A673 (cell line): ENCODE data around the gene EXD3. TPM values are rescaled to one million over a fixed set of nuclear protein-coding genes. Genes with fewer than 3 reads are reported as not detected.

Experiments used
- BruUV-seq: library from RNA; stranded (reverse); fragments of 400-500 nt; replicated peaks from 2 replicates; lab custom pipeline; 2021; lab: Mats Ljungman, UMichigan
- CTCF ChIA-PET: fragments of 300-600 bp; sonication (Branson Sonifier 250); formaldehyde crosslinking; loops from one replicate; lab custom pipeline; 2022; ENCODE audit warnings: antibody characterized with exemption; lab: Charles Lee
- POLR2A ChIA-PET: fragments of 300-600 bp; sonication (Branson Sonifier 250); formaldehyde crosslinking; loops from one replicate; lab custom pipeline; 2022; ENCODE audit warnings: antibody characterized with exemption; ENCODE audit not compliant: low non-redundant PET; lab: Charles Lee
- DNase-seq: peaks from one replicate; pipeline ENCODE4 v3.0.0-alpha.2; 2015; ENCODE audit warnings: low spot score
- H3K27ac ChIP-seq: fragments of 200-600 bp; sonication (generic); 2 replicates; pipeline ENCODE4 v1.5.1; 2016; ENCODE audit warnings: mixed run types, low read depth, mild to moderate bottlenecking, mixed read lengths, antibody characterized with exemption, low read length; ENCODE audit not compliant: poor library complexity, severe bottlenecking
- H3K27me3 ChIP-seq: fragments of 200-600 bp; sonication (generic); replicated peaks from 2 replicates; pipeline ENCODE4 v1.6.1; 2017; ENCODE audit warnings: mixed run types, low read depth, mild to moderate bottlenecking, mixed read lengths, antibody characterized with exemption, low read length; ENCODE audit not compliant: insufficient read depth, poor library complexity
- H3K36me3 ChIP-seq: fragments of 200-600 bp; sonication (generic); 2 replicates; pipeline ENCODE4 v1.6.1; 2016; ENCODE audit warnings: mixed run types, mild to moderate bottlenecking, mixed read lengths, antibody characterized with exemption, low read length; ENCODE audit not compliant: insufficient read depth, poor library complexity, severe bottlenecking
- H3K4me1 ChIP-seq: fragments of 200-600 bp; sonication (generic); 2 replicates; pipeline ENCODE4 v1.6.1; 2017; ENCODE audit warnings: mixed run types, mild to moderate bottlenecking, mixed read lengths, antibody characterized with exemption, low read length; ENCODE audit not compliant: insufficient read depth, poor library complexity, severe bottlenecking
- H3K4me3 ChIP-seq: fragments of 200-600 bp; sonication (generic); 2 replicates; pipeline ENCODE4 v1.5.1; 2016; ENCODE audit warnings: low read depth, mixed run types, mild to moderate bottlenecking, mixed read lengths, low read length; ENCODE audit not compliant: poor library complexity, severe bottlenecking
- H3K9me3 ChIP-seq: fragments of 200-600 bp; sonication (generic); 2 replicates; pipeline ENCODE4 v1.6.1; 2016; ENCODE audit warnings: mixed run types, low read depth, mild to moderate bottlenecking, mixed read lengths, antibody characterized with exemption, low read length; ENCODE audit not compliant: poor library complexity, severe bottlenecking
- EZH2 ChIP-seq: fragments of 200-600 bp; sonication (generic); IDR thresholded peaks from 2 replicates; pipeline ENCODE4 v1.6.1; 2017; ENCODE audit warnings: borderline replicate concordance, low read depth, mild to moderate bottlenecking, mixed read lengths, antibody characterized with exemption, low read length; ENCODE audit not compliant: poor library complexity, severe bottlenecking
- intact Hi-C: fragments of 100-400 bp; cut with micrococcal nuclease; formaldehyde crosslinking; loops from one replicate; pipeline ENCODE4 v1.10.0; 2022; ENCODE audit not compliant: unreplicated experiment
- total RNA-seq: library from RNA; stranded (reverse); gene quantifications from 2 replicates; pipeline ENCODE4 v1.2.3, GENCODE V29; 2021
- TF ChIP-seq, protein P1 (sequence below): fragments of 300-800, 200-600 bp; sonication (generic); conservative IDR thresholded peaks from 2 replicates; pipeline ENCODE4 v1.5.1; 2017; ENCODE audit warnings: low read depth, mild to moderate bottlenecking, antibody characterized with exemption, low read length, moderate library complexity, mixed read lengths

EXD3 gene
- total RNA-seq, 1 experiment from 2014 or later: 6.3 TPM

DNA sequence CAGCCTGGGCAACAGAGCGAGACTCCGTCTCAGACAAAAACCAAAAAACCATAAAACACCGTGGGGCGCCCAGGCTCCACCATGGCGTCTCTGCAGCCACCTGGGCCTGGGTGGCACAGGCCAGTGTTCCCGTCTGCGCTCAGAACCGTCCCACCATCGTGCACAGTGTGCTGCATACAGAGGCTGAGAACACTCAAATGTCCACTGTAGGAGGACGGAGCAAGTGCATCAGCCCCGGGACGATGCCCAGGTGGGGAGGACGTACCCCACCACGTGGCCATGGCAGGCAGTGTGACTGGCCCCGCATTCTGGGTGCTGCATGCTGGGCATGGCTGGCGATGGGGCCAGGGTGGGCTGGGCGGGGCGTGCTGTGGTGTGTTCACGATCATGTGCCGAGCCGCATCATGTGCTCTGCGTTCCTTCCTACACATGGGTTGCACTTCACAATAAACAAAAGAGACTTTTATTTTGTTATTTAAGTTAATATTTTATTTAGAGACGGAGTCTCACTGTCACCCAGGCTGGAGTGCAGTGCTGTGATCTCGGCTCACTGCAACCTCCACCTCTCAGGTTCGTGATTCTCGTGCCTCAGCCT, 37.8 kb downstream of the EXD3 start:
- Histone ChIP-seq H3K9me3 (no peaks in the 10 kb centered on the region), H3K4me3 (no peak overlapping the region), H3K27ac (no peak overlapping the region), H3K4me1 (no peaks in the 10 kb centered on the region), H3K36me3 (no peaks in the 10 kb centered on the region), H3K27me3 (no peaks in the 10 kb centered on the region)
- CTCF ChIA-PET: no interaction called here
- no peak for TF ChIP-seq EZH2
- TF ChIP-seq, protein P1, sequence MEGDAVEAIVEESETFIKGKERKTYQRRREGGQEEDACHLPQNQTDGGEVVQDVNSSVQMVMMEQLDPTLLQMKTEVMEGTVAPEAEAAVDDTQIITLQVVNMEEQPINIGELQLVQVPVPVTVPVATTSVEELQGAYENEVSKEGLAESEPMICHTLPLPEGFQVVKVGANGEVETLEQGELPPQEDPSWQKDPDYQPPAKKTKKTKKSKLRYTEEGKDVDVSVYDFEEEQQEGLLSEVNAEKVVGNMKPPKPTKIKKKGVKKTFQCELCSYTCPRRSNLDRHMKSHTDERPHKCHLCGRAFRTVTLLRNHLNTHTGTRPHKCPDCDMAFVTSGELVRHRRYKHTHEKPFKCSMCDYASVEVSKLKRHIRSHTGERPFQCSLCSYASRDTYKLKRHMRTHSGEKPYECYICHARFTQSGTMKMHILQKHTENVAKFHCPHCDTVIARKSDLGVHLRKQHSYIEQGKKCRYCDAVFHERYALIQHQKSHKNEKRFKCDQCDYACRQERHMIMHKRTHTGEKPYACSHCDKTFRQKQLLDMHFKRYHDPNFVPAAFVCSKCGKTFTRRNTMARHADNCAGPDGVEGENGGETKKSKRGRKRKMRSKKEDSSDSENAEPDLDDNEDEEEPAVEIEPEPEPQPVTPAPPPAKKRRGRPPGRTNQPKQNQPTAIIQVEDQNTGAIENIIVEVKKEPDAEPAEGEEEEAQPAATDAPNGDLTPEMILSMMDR: no peak
- BruUV-seq: no TSS peak
- intact Hi-C loops: no loop called here
- POLR2A ChIA-PET: no interaction called here
- no peak for DNase-seq

DNA sequence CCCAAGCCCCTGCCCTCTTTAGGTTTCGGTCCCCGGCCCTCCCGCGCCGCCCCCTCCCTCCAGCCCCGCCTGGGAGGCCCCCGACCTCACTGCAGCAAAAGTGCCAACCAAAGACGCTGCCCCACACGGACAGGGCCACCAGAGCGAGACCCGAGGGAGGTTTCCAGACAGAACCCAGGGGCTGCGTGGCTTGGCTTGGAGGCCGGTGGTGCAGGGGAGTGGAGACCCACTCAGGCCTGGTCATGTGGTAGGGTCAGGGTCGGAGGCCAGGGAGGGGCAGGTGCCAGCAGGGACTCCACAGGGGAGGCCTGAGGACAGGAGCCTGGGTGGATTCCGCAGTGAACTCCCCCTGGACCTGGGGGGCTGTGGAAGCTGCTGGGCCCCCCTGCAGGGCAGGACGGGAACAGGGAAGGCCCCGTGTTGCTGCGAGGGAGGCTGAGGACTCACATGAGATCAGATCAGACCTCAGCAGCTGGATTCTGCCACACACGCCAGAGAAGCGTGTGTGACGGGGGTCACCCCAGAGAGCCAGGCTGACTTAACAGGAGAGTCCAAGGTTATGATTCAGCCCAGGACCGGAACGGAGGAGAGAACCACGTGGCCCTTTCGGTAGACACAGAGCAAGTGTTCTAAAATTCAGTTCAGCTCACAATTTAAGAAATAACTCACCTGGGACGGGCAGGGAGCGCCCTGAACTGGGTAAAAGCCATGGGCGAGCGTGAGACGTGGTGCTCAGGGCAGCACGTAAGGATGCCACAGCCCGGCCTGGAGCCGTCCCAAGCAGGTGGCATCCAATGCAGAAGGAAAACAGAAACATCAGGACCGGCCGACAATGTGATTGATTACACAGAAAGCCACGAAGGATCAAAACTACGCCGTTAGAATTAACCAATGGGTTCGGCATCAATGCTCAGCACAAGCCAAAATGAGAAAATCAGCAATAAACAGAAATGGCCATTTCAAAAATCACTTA, 38.9 kb downstream of the EXD3 start:
- DNase-seq: no peak
- H3K9me3 ChIP-seq: no peaks in the 10 kb centered on the region
- TF ChIP-seq, protein P1: no peak
- TF ChIP-seq EZH2: no peak
- intact Hi-C loops: no loop called here
- ChIA-PET POLR2A (no interaction called here), CTCF (no interaction called here)
- no peak overlapping the region for H3K27ac ChIP-seq
- BruUV-seq: no TSS peak
- H3K4me1 ChIP-seq: no peaks in the 10 kb centered on the region
- H3K27me3 ChIP-seq: no peaks in the 10 kb centered on the region
- H3K4me3 ChIP-seq: no peak overlapping the region
- H3K36me3 ChIP-seq: no peaks in the 10 kb centered on the region

DNA sequence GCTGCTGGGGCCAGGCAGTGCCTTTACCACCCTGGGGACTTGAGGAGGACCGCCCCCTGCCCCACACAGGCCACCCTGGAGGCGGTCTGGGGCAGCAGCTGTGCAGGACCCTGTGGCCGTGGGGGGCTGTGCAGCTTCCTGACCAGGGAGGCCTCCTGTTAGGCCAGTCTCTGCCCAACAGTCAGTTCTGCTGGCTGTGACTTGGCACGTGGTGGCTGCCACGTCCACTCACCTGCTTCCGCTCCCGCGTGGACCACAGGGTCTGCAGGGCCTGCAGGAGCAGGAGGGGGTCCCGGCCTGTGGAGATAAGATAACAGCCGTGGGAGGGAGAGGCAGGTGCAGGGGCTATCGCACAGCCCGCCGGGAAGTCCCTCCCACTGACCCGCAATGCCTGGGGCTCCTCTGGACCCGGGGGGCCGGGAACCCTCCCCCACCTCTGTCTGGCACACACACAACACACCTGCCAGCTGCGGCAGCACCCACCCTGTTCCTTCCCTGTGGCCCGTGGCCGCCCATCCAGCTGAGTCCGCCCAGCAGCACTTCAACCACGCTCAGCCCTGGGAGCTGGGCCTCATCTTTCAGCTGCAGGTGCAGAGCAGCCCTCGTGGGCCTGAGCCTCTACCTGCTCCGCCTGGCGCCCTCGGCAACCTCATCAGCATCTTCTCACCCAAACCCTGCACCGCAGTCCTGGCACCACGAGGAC, 39.7 kb downstream of the EXD3 start:
- BruUV-seq: no TSS peak
- no peaks in the 10 kb centered on the region for H3K36me3 ChIP-seq
- intact Hi-C loops: no loop called here
- no peaks in the 10 kb centered on the region for H3K4me1 ChIP-seq
- ChIA-PET CTCF (no interaction called here), POLR2A (no interaction called here)
- no peak overlapping the region for H3K27ac ChIP-seq
- no peaks in the 10 kb centered on the region for H3K27me3 ChIP-seq
- H3K4me3 ChIP-seq: no peak overlapping the region
- H3K9me3 ChIP-seq: no peaks in the 10 kb centered on the region
- no peak for TF ChIP-seq EZH2
- TF ChIP-seq, protein P1: no peak
- DNase-seq: no peak
